Measurements from ENCODE around the gene PRIM2.

PRIM2 gene

DNA sequence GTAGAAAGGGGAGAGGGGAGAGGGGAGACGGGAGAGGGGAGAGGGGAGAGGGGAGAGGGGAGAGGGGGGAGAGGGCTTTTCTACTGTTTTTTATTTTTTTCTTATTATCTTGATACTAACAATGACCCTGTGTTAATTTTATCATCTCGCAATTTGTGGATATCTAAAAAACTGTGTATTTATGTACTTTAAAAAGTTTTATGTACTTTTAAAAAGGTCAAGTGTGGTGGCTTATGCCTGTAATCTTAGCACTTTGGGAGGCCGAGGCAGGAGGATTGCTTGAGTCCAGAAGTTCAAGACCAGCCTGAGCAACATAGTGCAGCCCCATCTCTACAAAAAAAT, 5.5 kb upstream of the PRIM2 start:
- Histone ChIP-seq H3K27ac (ENCODE audit: low read depth, low read length, poor library complexity, severe bottlenecking) (no peak overlapping the region), H3K4me2 (ENCODE audit: low read length) (no peak overlapping the region), H3K79me2 (ENCODE audit: insufficient read depth, low read length) (no peaks in the 10 kb centered on the region)

DNA sequence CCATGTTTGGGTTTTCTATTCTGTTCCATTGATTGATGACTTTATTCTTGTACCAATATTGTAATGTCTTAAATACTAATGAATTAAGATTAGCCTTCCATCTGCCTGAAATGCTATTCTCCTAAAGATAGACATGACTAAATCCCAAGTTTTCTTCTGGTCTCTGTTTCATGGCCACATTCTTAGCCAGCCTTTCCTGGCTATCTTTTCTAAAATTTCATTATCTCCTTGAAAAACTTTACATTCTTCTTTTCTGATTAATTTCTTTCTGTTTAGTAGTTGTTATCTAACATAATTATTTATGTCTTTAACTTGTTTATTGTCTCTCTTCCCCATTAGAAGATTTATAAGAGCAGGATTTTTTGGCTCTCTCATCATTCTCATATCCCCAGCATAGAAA, 4.4 kb upstream of the PRIM2 start:
- Histone ChIP-seq H3K4me3 (ENCODE audit: low read depth, low read length, poor library complexity, severe bottlenecking) (no peak overlapping the region), H3K9ac (ENCODE audit: low read length) (no peak overlapping the region), H4K20me1 (ENCODE audit: insufficient read depth, low read length) (no peaks in the 10 kb centered on the region), H3F3A (ENCODE audit: insufficient read depth, low read length) (no peaks in the 10 kb centered on the region), H3K9me2 (ENCODE audit: low read depth, low read length) (no peaks in the 10 kb centered on the region), H3K27ac (ENCODE audit: low read depth, low read length, poor library complexity, severe bottlenecking) (no peak overlapping the region), H3K27me3 (ENCODE audit: insufficient read depth, low read length) (no peaks in the 10 kb centered on the region), H3K9me3 (ENCODE audit: low read length) (no peaks in the 10 kb centered on the region), H3K36me3 (ENCODE audit: insufficient read depth, low read length) (no peaks in the 10 kb centered on the region), H2AFZ (ENCODE audit: low read length) (no peak overlapping the region), H3K79me2 (ENCODE audit: insufficient read depth, low read length) (peaks cover 4% of the 10 kb centered on the region), H3K4me1 (ENCODE audit: insufficient read depth, low read length, severe bottlenecking) (peaks cover 2% of the 10 kb centered on the region), H3K4me2 (ENCODE audit: low read length) (no peak overlapping the region)
- TF ChIP-seq, protein P1, sequence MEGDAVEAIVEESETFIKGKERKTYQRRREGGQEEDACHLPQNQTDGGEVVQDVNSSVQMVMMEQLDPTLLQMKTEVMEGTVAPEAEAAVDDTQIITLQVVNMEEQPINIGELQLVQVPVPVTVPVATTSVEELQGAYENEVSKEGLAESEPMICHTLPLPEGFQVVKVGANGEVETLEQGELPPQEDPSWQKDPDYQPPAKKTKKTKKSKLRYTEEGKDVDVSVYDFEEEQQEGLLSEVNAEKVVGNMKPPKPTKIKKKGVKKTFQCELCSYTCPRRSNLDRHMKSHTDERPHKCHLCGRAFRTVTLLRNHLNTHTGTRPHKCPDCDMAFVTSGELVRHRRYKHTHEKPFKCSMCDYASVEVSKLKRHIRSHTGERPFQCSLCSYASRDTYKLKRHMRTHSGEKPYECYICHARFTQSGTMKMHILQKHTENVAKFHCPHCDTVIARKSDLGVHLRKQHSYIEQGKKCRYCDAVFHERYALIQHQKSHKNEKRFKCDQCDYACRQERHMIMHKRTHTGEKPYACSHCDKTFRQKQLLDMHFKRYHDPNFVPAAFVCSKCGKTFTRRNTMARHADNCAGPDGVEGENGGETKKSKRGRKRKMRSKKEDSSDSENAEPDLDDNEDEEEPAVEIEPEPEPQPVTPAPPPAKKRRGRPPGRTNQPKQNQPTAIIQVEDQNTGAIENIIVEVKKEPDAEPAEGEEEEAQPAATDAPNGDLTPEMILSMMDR (IDR thresholded peaks at IDR 0.05; ENCODE audit: low read length), result no peak
- no peak for TF ChIP-seq EZH2 (IDR thresholded peaks at IDR 0.05; ENCODE audit: borderline replicate concordance, low read length)

More for the DNA sequence above, 5.5 kb upstream of the PRIM2 start:
- Histone ChIP-seq H2AFZ (ENCODE audit: low read length) (no peak overlapping the region), H4K20me1 (ENCODE audit: insufficient read depth, low read length) (no peaks in the 10 kb centered on the region), H3K9me3 (ENCODE audit: low read length) (no peaks in the 10 kb centered on the region), H3K4me3 (ENCODE audit: low read depth, low read length, poor library complexity, severe bottlenecking) (no peak overlapping the region), H3K9ac (ENCODE audit: low read length) (no peak overlapping the region), H3F3A (ENCODE audit: insufficient read depth, low read length) (no peaks in the 10 kb centered on the region), H3K4me1 (ENCODE audit: insufficient read depth, low read length, severe bottlenecking) (no peaks in the 10 kb centered on the region), H3K36me3 (ENCODE audit: insufficient read depth, low read length) (no peaks in the 10 kb centered on the region), H3K9me2 (ENCODE audit: low read depth, low read length) (no peaks in the 10 kb centered on the region), H3K27me3 (ENCODE audit: insufficient read depth, low read length) (no peaks in the 10 kb centered on the region)
- no peak for TF ChIP-seq EZH2 (IDR thresholded peaks at IDR 0.05; ENCODE audit: borderline replicate concordance, low read length)
- TF ChIP-seq, protein P1 (IDR thresholded peaks at IDR 0.05; ENCODE audit: low read length), result no peak

DNA sequence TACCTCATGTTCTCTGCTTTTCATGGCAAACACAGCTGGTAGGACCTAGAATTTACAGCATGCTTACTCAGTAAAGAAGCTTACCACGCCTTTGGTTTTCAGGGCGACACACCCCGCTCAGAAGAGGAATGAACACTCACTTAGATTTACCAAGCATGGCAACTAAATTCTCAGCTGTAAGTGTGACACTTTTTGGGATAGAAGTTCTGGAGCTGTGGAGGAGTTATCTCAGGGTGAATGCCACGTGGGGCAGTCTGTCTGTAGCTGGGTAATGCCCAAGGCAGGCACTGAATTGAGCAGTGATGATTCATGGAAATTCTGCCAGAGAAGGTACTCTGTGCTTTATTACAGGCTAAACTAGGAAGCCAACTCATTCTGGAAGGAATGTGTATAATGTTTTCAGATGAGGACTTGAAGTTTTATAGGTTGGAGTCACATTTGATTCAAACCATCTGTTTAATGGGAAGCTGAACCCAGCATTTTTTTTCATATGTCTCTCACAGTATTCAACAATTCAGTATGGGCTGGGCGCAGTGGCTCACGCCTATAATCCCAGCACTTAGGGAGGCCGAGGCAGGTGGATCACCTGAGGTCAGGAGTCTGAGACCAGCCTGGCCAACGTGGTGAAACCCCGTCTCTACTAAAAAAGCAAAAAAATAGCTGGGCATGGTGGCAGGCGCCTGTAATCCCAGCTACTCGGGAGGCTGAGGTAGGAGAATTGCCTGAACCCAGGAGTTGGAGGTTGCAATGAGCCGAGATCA, 3.5 kb upstream of the PRIM2 start:
- Histone ChIP-seq H3K79me2 (ENCODE audit: insufficient read depth, low read length) (peaks cover 12% of the 10 kb centered on the region), H2AFZ (ENCODE audit: low read length) (no peak overlapping the region), H3K9ac (ENCODE audit: low read length) (no peak overlapping the region), H3F3A (ENCODE audit: insufficient read depth, low read length) (no peaks in the 10 kb centered on the region), H3K4me3 (ENCODE audit: low read depth, low read length, poor library complexity, severe bottlenecking) (no peak overlapping the region), H3K9me2 (ENCODE audit: low read depth, low read length) (no peaks in the 10 kb centered on the region), H3K27me3 (ENCODE audit: insufficient read depth, low read length) (no peaks in the 10 kb centered on the region), H3K36me3 (ENCODE audit: insufficient read depth, low read length) (peaks cover 4% of the 10 kb centered on the region; the same call in 1 of the 2 replicates), H3K27ac (ENCODE audit: low read depth, low read length, poor library complexity, severe bottlenecking) (no peak overlapping the region), H3K4me2 (ENCODE audit: low read length) (no peak overlapping the region), H4K20me1 (ENCODE audit: insufficient read depth, low read length) (no peaks in the 10 kb centered on the region), H3K9me3 (ENCODE audit: low read length) (no peaks in the 10 kb centered on the region), H3K4me1 (ENCODE audit: insufficient read depth, low read length, severe bottlenecking) (peaks cover 11% of the 10 kb centered on the region)
- TF ChIP-seq EZH2 (IDR thresholded peaks at IDR 0.05; ENCODE audit: borderline replicate concordance, low read length), result no peak
- TF ChIP-seq, protein P1 (IDR thresholded peaks at IDR 0.05; ENCODE audit: low read length), result no peak
